Left ventricle myocardium inferior (tissue), 1 donor: ENCODE data around the gene UGT2B11. TPM values are rescaled to one million over a fixed set of nuclear protein-coding genes. Genes with fewer than 3 reads are reported as not detected.
"Not testable (repeated sequence)": the region's sequence is repeated elsewhere in the genome, so short reads cannot be mapped to it uniquely, and the experiment has no call there.

Experiments
- DNase-seq: peaks from one replicate; pipeline ENCODE4 v3.0.0-alpha.2; 2020
- H3K27ac ChIP-seq: fragments of 200-600 bp; replicated peaks from 2 replicates; pipeline ENCODE4 v1.8.0; 2021
- H3K27me3 ChIP-seq: fragments of 200-600 bp; 2 replicates; pipeline ENCODE4 v1.8.0; 2021; ENCODE audit warnings: low read depth
- H3K36me3 ChIP-seq: fragments of 200-600 bp; 2 replicates; pipeline ENCODE4 v1.8.0; 2021
- H3K4me1 ChIP-seq: fragments of 200-600 bp; 2 replicates; pipeline ENCODE4 v1.8.0; 2021
- H3K4me3 ChIP-seq: fragments of 200-600 bp; 2 replicates; pipeline ENCODE4 v1.8.0; 2021; ENCODE audit warnings: mild to moderate bottlenecking, moderate library complexity
- H3K9me3 ChIP-seq: fragments of 200-600 bp; replicated peaks from 2 replicates; pipeline ENCODE4 v1.8.0; 2021
- intact Hi-C: fragments of 100-400 bp; cut with micrococcal nuclease; formaldehyde crosslinking; loops from one replicate; pipeline ENCODE4 v1.11.0; 2022
- long read RNA-seq: library from polyadenylated mRNA; unstranded; transcript quantifications from one replicate; pipeline ENCODE4 v2.0.0, GENCODE V29; 2021
- total RNA-seq: library from RNA; stranded (reverse); fragmentation: NEBNext Ultra II Directional; extraction: Animal tissue kit (Norgen Biotek cat#: 25700); gene quantifications from one replicate; pipeline ENCODE4 v1.2.1, GENCODE V29; 2021
- TF ChIP-seq, protein P1 (sequence below): fragments of 200-600 bp; IDR thresholded peaks from 2 replicates; pipeline ENCODE4 v1.8.0; 2021; ENCODE audit warnings: antibody characterized with exemption, mild to moderate bottlenecking, borderline replicate concordance
- donor health status: DM: no; HTN: yes; CAD: no; lungs with severe emphysema.

UGT2B11 gene
- total RNA-seq, result not detected
- long read RNA-seq, result 0 reads

- TF ChIP-seq, protein P1, sequence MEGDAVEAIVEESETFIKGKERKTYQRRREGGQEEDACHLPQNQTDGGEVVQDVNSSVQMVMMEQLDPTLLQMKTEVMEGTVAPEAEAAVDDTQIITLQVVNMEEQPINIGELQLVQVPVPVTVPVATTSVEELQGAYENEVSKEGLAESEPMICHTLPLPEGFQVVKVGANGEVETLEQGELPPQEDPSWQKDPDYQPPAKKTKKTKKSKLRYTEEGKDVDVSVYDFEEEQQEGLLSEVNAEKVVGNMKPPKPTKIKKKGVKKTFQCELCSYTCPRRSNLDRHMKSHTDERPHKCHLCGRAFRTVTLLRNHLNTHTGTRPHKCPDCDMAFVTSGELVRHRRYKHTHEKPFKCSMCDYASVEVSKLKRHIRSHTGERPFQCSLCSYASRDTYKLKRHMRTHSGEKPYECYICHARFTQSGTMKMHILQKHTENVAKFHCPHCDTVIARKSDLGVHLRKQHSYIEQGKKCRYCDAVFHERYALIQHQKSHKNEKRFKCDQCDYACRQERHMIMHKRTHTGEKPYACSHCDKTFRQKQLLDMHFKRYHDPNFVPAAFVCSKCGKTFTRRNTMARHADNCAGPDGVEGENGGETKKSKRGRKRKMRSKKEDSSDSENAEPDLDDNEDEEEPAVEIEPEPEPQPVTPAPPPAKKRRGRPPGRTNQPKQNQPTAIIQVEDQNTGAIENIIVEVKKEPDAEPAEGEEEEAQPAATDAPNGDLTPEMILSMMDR, result no peak
Observed at GRCh38 chr4:69214716-69215115, at the start of gene UGT2B11. UGT2B11 (minus strand) TSS chr4:69214748; CDS start chr4:69214722, 26 bp downstream.

DNA sequence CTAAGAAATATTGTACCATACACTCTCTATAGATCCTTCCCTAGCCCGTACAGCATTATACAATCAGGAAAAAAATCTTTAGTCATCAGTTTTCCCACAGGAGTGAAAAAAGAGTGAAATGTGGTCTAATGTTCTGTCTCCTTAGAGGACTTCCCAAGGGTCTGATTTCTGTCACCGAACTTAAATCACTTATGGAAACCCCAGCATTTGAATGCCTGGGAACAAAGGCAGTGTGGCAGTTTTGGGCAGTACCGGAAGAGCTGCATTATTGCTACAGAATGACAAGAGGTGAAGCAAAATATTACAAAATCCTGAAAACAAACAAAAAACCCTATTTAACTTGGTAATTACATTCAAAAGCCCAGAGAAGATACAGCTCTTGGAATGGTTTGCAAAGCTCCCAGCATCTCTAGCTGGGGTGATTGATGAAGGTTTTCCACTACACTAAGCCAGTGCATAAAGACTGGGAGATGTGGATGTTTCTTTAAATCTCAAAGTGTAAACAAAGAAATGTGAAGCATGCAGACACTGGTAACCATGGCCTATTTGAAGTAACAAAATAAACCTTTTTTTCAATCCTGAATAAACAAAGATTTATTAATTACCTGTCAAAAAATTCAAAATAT is 38.7 kb upstream of the UGT2B11 start:
- DNase-seq, H3K36me3 ChIP-seq, H3K27me3 ChIP-seq, intact Hi-C loops, H3K4me1 ChIP-seq, H3K9me3 ChIP-seq, H3K4me3 ChIP-seq, H3K27ac ChIP-seq: not testable (repeated sequence)

More at GRCh38 chr4:69214716-69215115, at the start of gene UGT2B11:
- intact Hi-C loops, result no loop called here
- Histone ChIP-seq H3K27ac (no peak within 1 kb of the TSS), H3K4me3 (no peak within 1 kb of the TSS), H3K9me3 (no peaks in the 10 kb centered on the region), H3K36me3 (no peaks in the 10 kb centered on the region), H3K4me1 (no peaks in the 10 kb centered on the region), H3K27me3 (no peaks in the 10 kb centered on the region)
- no peak for DNase-seq

DNA sequence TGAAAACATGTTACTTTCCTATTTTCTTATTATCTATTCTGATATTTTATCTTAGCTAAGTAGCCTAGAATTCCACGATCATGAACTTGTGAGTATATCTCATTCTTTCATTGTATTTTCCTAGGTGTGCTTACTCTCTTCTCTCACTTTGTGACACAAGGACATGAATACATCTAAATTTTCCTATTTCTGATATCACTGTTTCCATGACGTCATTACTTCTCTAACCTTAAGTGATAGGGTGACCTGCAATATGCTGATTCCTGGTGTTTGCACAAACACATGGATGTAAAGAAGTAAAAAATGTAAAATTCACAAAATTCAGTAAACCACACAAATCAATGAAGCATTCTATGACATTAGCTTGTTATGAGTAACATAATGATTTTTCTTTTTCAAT is 36.3 kb upstream of the UGT2B11 start:
- DNase-seq, intact Hi-C loops, H3K4me3 ChIP-seq, H3K4me1 ChIP-seq, H3K36me3 ChIP-seq, H3K27me3 ChIP-seq, H3K27ac ChIP-seq: not testable (repeated sequence)
- peaks cover 13% of the 10 kb centered on the region for H3K9me3 ChIP-seq

DNA sequence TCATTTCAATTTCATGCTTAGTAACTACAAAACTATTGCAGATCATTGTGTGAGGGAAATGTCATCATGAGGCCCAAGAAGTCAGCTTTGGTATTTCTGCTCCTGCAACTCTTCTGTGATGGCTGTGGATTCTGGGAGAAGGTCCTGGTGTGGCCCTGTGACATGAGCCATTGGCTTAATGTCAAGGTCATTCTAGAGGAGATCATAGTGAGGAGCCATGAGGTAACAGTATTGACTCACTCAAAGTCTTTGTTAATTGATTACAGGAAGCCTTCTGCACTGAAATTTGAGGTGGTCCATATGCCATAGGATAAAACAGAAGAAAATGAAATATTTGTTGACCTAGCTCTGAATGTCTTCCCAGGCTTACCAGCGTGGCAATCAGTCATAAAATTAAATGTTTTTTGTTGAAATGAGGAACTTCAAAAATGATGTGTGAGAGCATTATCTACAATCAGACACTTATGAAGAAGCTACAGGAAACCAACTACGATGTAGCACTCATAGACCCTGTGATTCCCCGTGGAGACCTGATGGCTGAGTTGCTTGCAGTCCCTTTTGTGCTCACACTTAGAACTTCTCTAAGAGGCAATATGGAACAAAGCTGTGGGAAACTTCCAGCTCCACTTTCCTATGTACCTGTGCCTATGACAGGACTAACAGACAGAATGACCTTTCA is 28.2 kb upstream of the UGT2B11 start:
- H3K27me3 ChIP-seq, H3K4me3 ChIP-seq, H3K36me3 ChIP-seq, DNase-seq, H3K4me1 ChIP-seq, H3K27ac ChIP-seq: not testable (repeated sequence)
- intact Hi-C loops, result loop anchor here (5.0 kb wide), 1 partner anchor 65 kb away; no protein-coding TSS in a partner anchor
- H3K9me3 ChIP-seq, result peaks cover 40% of the 10 kb centered on the region

DNA sequence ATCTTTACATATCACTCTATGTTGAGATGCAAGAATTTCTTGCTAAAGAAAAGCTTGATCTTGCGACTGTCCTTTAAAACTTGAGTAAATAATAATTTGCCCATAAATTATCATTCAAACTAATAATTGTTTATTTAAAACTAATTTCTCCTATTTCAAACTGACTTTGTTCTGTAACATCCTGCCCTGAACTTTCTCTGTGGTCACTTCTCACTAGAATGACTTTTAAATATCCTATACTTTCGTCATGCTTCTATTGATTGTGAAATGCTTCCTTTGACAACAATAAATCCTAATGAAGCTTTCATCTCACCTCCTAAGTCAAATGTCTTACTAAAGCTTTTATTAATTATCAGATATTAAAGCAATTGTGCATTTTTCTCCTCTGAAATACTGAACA is 27.2 kb upstream of the UGT2B11 start:
- not testable (repeated sequence) for H3K36me3 ChIP-seq, H3K27me3 ChIP-seq, DNase-seq, H3K27ac ChIP-seq, H3K4me1 ChIP-seq, H3K4me3 ChIP-seq
- intact Hi-C loops, result loop anchor here (5.0 kb wide), 1 partner anchor 66 kb away; no protein-coding TSS in a partner anchor
- peaks cover 41% of the 10 kb centered on the region for H3K9me3 ChIP-seq

DNA sequence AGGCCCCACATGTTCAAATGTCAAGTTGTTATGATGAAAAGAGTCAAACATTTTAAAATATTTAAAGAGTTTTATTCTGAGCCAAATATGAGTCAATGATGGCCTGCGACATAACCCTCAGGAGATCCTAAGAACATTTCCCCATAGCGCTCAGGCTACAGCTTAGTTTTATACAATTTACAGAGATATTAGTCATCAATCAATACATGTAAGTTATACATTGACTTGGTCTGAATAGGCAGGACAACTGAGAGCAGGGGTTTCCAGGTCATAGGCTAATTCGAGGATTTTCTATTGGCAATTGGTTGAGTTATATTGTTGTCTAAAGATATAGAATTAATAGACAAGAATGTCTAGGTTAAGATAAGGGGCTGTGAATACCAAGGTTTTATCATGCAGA is 26.2 kb upstream of the UGT2B11 start:
- not testable (repeated sequence) for H3K36me3 ChIP-seq, H3K27me3 ChIP-seq, H3K27ac ChIP-seq, DNase-seq, H3K4me1 ChIP-seq, H3K4me3 ChIP-seq
- intact Hi-C loops, result loop anchor here (5.0 kb wide), 1 partner anchor 67 kb away; no protein-coding TSS in a partner anchor
- peaks cover 34% of the 10 kb centered on the region for H3K9me3 ChIP-seq

DNA sequence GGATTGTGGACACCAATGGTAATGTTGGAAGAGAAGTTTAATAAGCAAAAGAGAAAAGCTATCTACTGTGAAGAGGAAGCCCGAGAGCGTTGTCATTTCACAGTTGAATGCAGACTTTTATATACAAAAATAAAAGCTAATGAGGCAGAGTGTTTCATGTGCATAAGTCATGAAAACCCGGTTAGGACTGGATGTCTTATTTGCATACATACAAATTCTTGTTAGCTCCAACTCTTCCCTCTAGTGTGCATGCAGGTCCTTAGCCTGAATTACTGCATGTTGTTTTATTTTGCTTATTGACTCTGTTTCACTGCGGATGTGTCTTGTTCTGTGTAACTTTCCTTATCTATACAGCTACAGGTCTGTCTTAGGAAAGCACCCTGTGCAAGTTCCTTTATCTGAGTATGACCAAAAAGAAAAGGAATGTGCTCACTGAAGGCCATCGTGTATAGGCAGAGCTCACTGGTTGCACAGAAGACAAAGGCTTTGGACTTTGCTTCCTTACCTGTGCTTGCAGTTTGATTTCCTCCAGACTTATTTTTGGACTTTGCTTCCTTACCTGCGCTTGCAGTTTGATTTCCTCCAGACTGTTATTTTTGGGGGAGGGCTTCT is 25.1 kb upstream of the UGT2B11 start:
- intact Hi-C loops, result loop anchor here (5.0 kb wide), 1 partner anchor 68 kb away; no protein-coding TSS in a partner anchor
- no peaks in the 10 kb centered on the region for H3K4me1 ChIP-seq
- peaks cover 25% of the 10 kb centered on the region for H3K9me3 ChIP-seq
- no peak overlapping the region for H3K27ac ChIP-seq
- H3K27me3 ChIP-seq, result no peaks in the 10 kb centered on the region
- TF ChIP-seq, protein P1, result no peak
- no peak for DNase-seq
- H3K4me3 ChIP-seq, result no peak overlapping the region
- H3K36me3 ChIP-seq, result no peaks in the 10 kb centered on the region

DNA sequence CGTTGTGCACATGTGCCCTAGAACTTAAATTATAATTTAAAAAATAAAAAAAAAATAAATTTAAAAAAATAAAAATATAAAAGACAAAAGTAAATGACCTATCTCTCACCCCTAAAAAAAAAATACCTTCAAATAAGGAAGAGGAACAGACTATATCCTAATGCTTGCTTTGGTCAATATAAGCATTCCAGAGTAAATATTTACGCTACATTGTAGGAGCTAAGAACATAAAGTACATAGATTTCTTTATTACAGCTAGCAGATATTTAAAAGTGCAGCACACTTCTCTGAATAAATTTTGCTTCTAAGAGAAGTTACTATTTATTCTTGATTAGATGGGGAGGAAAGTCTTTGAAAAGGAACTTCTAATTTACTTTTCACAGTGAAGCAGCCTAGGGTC is 24.5 kb upstream of the UGT2B11 start:
- intact Hi-C loops, result no loop called here
- DNase-seq, result no peak
- Histone ChIP-seq H3K4me1 (no peaks in the 10 kb centered on the region), H3K27ac (no peak overlapping the region), H3K9me3 (peaks cover 25% of the 10 kb centered on the region), H3K27me3 (no peaks in the 10 kb centered on the region), H3K4me3 (no peak overlapping the region), H3K36me3 (no peaks in the 10 kb centered on the region)
- TF ChIP-seq, protein P1, result no peak
